GM12801 (cell line): ENCODE measurements around the gene OSBP2.

ENCODE experiments used
- CTCF ChIP-seq: IDR thresholded peaks from one replicate; pipeline ENCODE4 v1.5.1; 2011; ENCODE audit warnings: control low read depth; ENCODE audit not compliant: insufficient read length; ENCODE audit errors: extremely low read depth

OSBP2 gene

GRCh38 chr22:30694640-30695350, at the start of gene OSBP2:
TSS of gene OSBP2 (plus strand) at chr22:30694874. CDS start at chr22:30694910, 36 bp downstream.
- no peak for TF ChIP-seq CTCF

- TF ChIP-seq CTCF, result no peak
These were observed 48.0 kb upstream of the OSBP2 start for GRCh38 chr22:30646518-30647160.

GRCh38 chr22:30647536-30647935, 47.1 kb upstream of the OSBP2 start:
- no peak for TF ChIP-seq CTCF

GRCh38 chr22:30648825-30649224, 45.8 kb upstream of the OSBP2 start:
- TF ChIP-seq CTCF, result no peak

- TF ChIP-seq CTCF, result no peak
These were observed 45.2 kb upstream of the OSBP2 start for GRCh38 chr22:30649430-30650007.

GRCh38 chr22:30650508-30651116, 44.1 kb upstream of the OSBP2 start:
- TF ChIP-seq CTCF, result no peak

GRCh38 chr22:30652852-30653251, 41.8 kb upstream of the OSBP2 start:
- no peak for TF ChIP-seq CTCF
